ENCODE results near the gene NLN. TPM values are rescaled to one million over a fixed set of nuclear protein-coding genes. Genes with fewer than 3 reads are reported as not detected.

The NLN gene
- total and polyA plus RNA-seq, 2 experiments from 2014 or later: 37.7 to 49.6 TPM

DNA sequence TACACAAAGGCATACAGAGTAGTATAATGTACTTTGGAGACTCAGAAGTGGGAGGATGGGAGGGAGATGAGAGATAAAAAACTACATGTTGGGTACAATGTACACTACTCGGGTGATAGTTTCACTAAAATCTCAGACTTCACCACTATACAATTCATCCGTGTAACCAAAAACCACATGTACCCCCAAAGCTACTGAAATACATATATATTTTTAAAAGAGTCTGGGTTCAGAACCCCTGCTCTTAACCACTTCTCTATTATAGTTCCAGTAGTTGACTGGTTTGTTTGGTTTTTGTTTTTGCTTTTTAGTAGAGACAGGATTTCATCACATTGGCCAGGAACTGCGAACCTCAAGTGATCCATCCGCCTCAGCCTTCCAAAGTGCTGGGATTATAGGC is 22.7 kb upstream of the NLN start:
- WGBS, 2 experiments (ENCODE audit: low coverage in 1 of 2, low lambda C conversion rate in 2 of 2, missing lambda C conversion rate in 2 of 2): 86 to 90% methylated on average over 4 of the region's 4 CpGs

DNA sequence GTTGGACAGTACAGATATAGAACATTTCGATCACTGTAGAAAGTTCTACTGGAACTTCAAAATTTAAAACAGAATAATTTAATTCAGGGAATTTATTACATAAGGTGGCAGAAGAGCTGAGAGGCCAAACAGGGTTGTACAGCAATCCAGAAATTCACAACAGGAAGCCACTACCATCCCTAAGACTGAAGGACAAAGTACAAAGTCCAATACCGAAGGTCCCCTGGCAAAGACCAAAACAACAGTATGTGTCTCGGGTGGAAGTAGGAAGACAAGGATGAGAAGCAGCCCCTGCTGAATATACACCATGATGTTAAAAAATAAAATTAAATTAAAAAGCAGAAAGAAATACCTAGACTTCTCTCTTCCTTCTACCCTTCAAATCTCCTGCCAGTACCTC is 20.0 kb upstream of the NLN start:
- no peak for DNase-seq
- no peak overlapping the region for H3K9ac ChIP-seq
- H3K79me2 ChIP-seq (ENCODE audit: insufficient read depth): no peaks in the 10 kb centered on the region
- H3K27ac ChIP-seq: no peak overlapping the region
- no peaks in the 10 kb centered on the region for H4K20me1 ChIP-seq (ENCODE audit: insufficient read depth)
- no peaks in the 10 kb centered on the region for H3K9me3 ChIP-seq (ENCODE audit: low read depth)
- no peak overlapping the region for H3K4me2 ChIP-seq (ENCODE audit: unreplicated experiment)
- H3K27me3 ChIP-seq (replicated peaks; ENCODE audit: insufficient read depth): no peaks in the 10 kb centered on the region
- in situ Hi-C loops (cut with MboI): no loop called here
- H2AFZ ChIP-seq: no peak overlapping the region
- 96 to 98% methylated on average over 3 of the region's 3 CpGs for WGBS, 2 experiments (ENCODE audit: low coverage in 1 of 2, low lambda C conversion rate in 2 of 2, missing lambda C conversion rate in 2 of 2)
- no peaks in the 10 kb centered on the region for H3F3A ChIP-seq (ENCODE audit: insufficient read depth)
- no peak overlapping the region for H3K4me3 ChIP-seq
- H3K9me2 ChIP-seq (ENCODE audit: insufficient read depth): no peaks in the 10 kb centered on the region
- H3K36me3 ChIP-seq (ENCODE audit: low read depth): peaks cover 14% of the 10 kb centered on the region
- H3K4me1 ChIP-seq (ENCODE audit: insufficient read depth): peaks cover 6% of the 10 kb centered on the region; the same call in 1 of the 2 replicates
- no peak for TF ChIP-seq EZH2phosphoT487 (IDR thresholded peaks at IDR 0.05; ENCODE audit: insufficient read depth, low read depth)
- no peak for TF ChIP-seq EZH2 (IDR thresholded peaks at IDR 0.05; ENCODE audit: insufficient read depth, poor library complexity, severe bottlenecking)

More for the DNA sequence above, 22.7 kb upstream of the NLN start:
- Histone ChIP-seq H3K9me3 (ENCODE audit: low read depth) (no peaks in the 10 kb centered on the region), H3K4me1 (ENCODE audit: insufficient read depth) (peaks cover 8% of the 10 kb centered on the region; the same call in 1 of the 2 replicates), H3K9me2 (ENCODE audit: insufficient read depth) (no peaks in the 10 kb centered on the region), H3K79me2 (ENCODE audit: insufficient read depth) (no peaks in the 10 kb centered on the region), H3K27me3 (replicated peaks; ENCODE audit: insufficient read depth) (no peaks in the 10 kb centered on the region), H4K20me1 (ENCODE audit: insufficient read depth) (no peaks in the 10 kb centered on the region), H3K9ac (no peak overlapping the region), H3K27ac (no peak overlapping the region), H3K36me3 (ENCODE audit: low read depth) (peaks cover 14% of the 10 kb centered on the region), H3K4me3 (no peak overlapping the region), H2AFZ (no peak overlapping the region), H3K4me2 (ENCODE audit: unreplicated experiment) (no peak overlapping the region), H3F3A (ENCODE audit: insufficient read depth) (no peaks in the 10 kb centered on the region)
- no peak for TF ChIP-seq EZH2 (IDR thresholded peaks at IDR 0.05; ENCODE audit: insufficient read depth, poor library complexity, severe bottlenecking)
- no peak for TF ChIP-seq EZH2phosphoT487 (IDR thresholded peaks at IDR 0.05; ENCODE audit: insufficient read depth, low read depth)
- no peak for DNase-seq
- in situ Hi-C loops (cut with MboI): no loop called here

DNA sequence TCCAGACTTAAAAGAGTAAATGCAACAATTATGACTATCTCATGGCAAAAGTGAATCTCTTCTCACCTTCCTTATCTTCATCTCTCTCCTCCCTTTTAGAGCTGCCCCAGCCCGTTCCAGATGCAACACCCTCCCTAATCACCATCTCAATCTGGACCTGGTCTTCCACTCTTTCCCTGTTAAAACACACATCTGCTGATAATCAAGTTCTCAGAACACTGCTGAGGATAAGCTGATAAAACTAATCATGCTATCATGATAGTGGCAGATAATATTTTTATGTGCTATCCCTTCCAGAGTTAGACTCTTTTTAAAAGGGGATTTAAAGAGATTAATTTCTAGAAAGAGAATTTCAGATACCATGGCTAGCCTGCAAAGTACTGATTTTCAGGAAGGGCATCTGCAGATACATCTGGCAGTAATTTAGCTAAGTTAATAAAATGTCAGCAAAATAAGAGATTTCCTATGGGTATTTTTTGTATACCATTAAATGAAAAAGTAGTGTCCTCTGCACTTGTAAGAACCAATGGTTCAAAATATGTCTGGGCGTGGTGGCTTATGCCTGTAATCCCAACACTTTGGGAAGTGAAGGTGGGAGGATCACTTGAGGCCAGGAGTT is 17.3 kb upstream of the NLN start:
- TF ChIP-seq EZH2 (IDR thresholded peaks at IDR 0.05; ENCODE audit: insufficient read depth, poor library complexity, severe bottlenecking): no peak
- no peak for TF ChIP-seq EZH2phosphoT487 (IDR thresholded peaks at IDR 0.05; ENCODE audit: insufficient read depth, low read depth)
- WGBS, 2 experiments (ENCODE audit: low coverage in 1 of 2, low lambda C conversion rate in 2 of 2, missing lambda C conversion rate in 2 of 2): 89 to 93% methylated on average over 2 of the region's 2 CpGs
- DNase-seq: no peak
- H3K9me2 ChIP-seq (ENCODE audit: insufficient read depth): no peaks in the 10 kb centered on the region
- H3K36me3 ChIP-seq (ENCODE audit: low read depth): peaks cover 18% of the 10 kb centered on the region
- no peaks in the 10 kb centered on the region for H3K4me1 ChIP-seq (ENCODE audit: insufficient read depth)
- no peaks in the 10 kb centered on the region for H3K27me3 ChIP-seq (replicated peaks; ENCODE audit: insufficient read depth)
- H3K9ac ChIP-seq: no peak overlapping the region
- H3K9me3 ChIP-seq (ENCODE audit: low read depth): no peaks in the 10 kb centered on the region
- H3K79me2 ChIP-seq (ENCODE audit: insufficient read depth): 0 out of 2 replicates have a peak, but pooled peaks cover 2% of the 10 kb centered on the region
- no peak overlapping the region for H3K27ac ChIP-seq
- H3K4me2 ChIP-seq (ENCODE audit: unreplicated experiment): no peak overlapping the region
- no peaks in the 10 kb centered on the region for H4K20me1 ChIP-seq (ENCODE audit: insufficient read depth)
- no peak overlapping the region for H2AFZ ChIP-seq
- H3K4me3 ChIP-seq: no peak overlapping the region
- in situ Hi-C loops (cut with MboI): no loop called here
- H3F3A ChIP-seq (ENCODE audit: insufficient read depth): no peaks in the 10 kb centered on the region

DNA sequence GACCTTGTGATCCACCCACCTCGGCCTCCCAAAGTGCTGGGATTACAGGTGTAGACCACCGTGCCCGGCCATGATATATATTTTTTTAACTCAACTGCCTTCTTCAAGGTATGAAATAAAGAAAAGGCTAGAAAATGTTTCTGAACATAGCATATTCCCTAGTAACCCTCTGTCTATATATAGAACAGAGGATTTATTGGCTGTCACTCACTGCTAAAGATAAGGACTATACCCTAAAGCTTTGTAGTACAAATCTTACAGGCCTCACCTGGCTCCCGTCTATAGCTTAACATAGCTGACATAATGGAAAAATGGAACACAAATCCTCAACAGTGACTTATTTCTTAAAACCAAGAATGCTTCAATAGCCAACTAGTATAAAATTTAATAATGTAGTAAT is 14.3 kb upstream of the NLN start:
- Histone ChIP-seq H3K27ac (no peak overlapping the region), H4K20me1 (ENCODE audit: insufficient read depth) (no peaks in the 10 kb centered on the region), H3F3A (ENCODE audit: insufficient read depth) (no peaks in the 10 kb centered on the region), H3K36me3 (ENCODE audit: low read depth) (peaks cover 27% of the 10 kb centered on the region), H3K9me3 (ENCODE audit: low read depth) (no peaks in the 10 kb centered on the region), H3K9me2 (ENCODE audit: insufficient read depth) (no peaks in the 10 kb centered on the region), H3K4me2 (ENCODE audit: unreplicated experiment) (no peak overlapping the region), H3K4me1 (ENCODE audit: insufficient read depth) (no peaks in the 10 kb centered on the region), H3K9ac (no peak overlapping the region), H3K4me3 (no peak overlapping the region), H2AFZ (no peak overlapping the region), H3K79me2 (ENCODE audit: insufficient read depth) (peaks cover 10% of the 10 kb centered on the region; the same call in 1 of the 2 replicates), H3K27me3 (replicated peaks; ENCODE audit: insufficient read depth) (no peaks in the 10 kb centered on the region)
- no peak for DNase-seq
- in situ Hi-C loops (cut with MboI): no loop called here
- TF ChIP-seq EZH2phosphoT487 (IDR thresholded peaks at IDR 0.05; ENCODE audit: insufficient read depth, low read depth) (no peak), EZH2 (IDR thresholded peaks at IDR 0.05; ENCODE audit: insufficient read depth, poor library complexity, severe bottlenecking) (no peak)
- WGBS, 2 experiments (ENCODE audit: low coverage in 1 of 2, low lambda C conversion rate in 2 of 2, missing lambda C conversion rate in 2 of 2): 92 to 95% methylated on average over 4 of the region's 4 CpGs

Data from GM23248 (cell line).